H9 (cell line): Measurements from ENCODE around the gene PPP1R9A. TPM values are rescaled to one million over a fixed set of nuclear protein-coding genes. Genes with fewer than 3 reads are reported as not detected.

Experiments
- DNase-seq: peaks from one replicate; pipeline ENCODE4 v3.0.0-alpha.2; 2017
- H2AFZ ChIP-seq: one replicate; pipeline ENCODE4 v1.6.1; 2013; ENCODE audit warnings: mild to moderate bottlenecking, low read length, control low read depth, moderate library complexity
- H2AK5ac ChIP-seq: 2 replicates; pipeline ENCODE4 v1.6.1; 2013; ENCODE audit warnings: low read length, control low read depth, mixed read lengths; ENCODE audit not compliant: insufficient read length
- H2BK120ac ChIP-seq: one replicate; pipeline ENCODE4 v1.6.1; 2013; ENCODE audit warnings: low read depth, mild to moderate bottlenecking, low read length, control low read depth, inconsistent platforms; ENCODE audit not compliant: poor library complexity, severe bottlenecking
- H2BK12ac ChIP-seq: 2 replicates; pipeline ENCODE4 v1.6.1; 2013; ENCODE audit warnings: low read length, control low read depth, mixed read lengths, low read depth; ENCODE audit not compliant: insufficient read length
- H2BK15ac ChIP-seq: 2 replicates; pipeline ENCODE4 v1.6.1; 2013; ENCODE audit warnings: low read depth, low read length, control low read depth
- H2BK20ac ChIP-seq: one replicate; pipeline ENCODE4 v1.6.1; 2013; ENCODE audit warnings: low read depth, mild to moderate bottlenecking, low read length, control low read depth, inconsistent platforms; ENCODE audit not compliant: poor library complexity, severe bottlenecking
- H2BK5ac ChIP-seq: 2 replicates; pipeline ENCODE4 v1.6.1; 2013; ENCODE audit warnings: low read length, control low read depth, mixed read lengths; ENCODE audit not compliant: insufficient read length
- H3K14ac ChIP-seq: 2 replicates; pipeline ENCODE4 v1.6.1; 2013; ENCODE audit warnings: low read length, control low read depth; ENCODE audit not compliant: insufficient read depth
- H3K18ac ChIP-seq: 2 replicates; pipeline ENCODE4 v1.6.1; 2013; ENCODE audit warnings: low read depth, mild to moderate bottlenecking, mixed read lengths, low read length, control low read depth; ENCODE audit not compliant: insufficient read length
- H3K23ac ChIP-seq: 2 replicates; pipeline ENCODE4 v1.6.1; 2013; ENCODE audit warnings: low read length, control low read depth, mixed read lengths, low read depth; ENCODE audit not compliant: insufficient read length
- H3K23me2 ChIP-seq: 2 replicates; pipeline ENCODE4 v1.6.1; 2013; ENCODE audit warnings: low read depth, mild to moderate bottlenecking, mixed read lengths, low read length, control low read depth; ENCODE audit not compliant: insufficient read length, poor library complexity, severe bottlenecking
- H3K27ac ChIP-seq: 2 replicates; pipeline ENCODE4 v1.5.1; 2013; ENCODE audit warnings: low read length, control low read depth, mixed read lengths, low read depth; ENCODE audit not compliant: insufficient read length
- H3K27me3 ChIP-seq: 2 replicates; pipeline ENCODE4 v1.6.1; 2013; ENCODE audit warnings: low read length, control low read depth, inconsistent platforms; ENCODE audit not compliant: insufficient read depth
- H3K4ac ChIP-seq: 2 replicates; pipeline ENCODE4 v1.6.1; 2013; ENCODE audit warnings: low read depth, mild to moderate bottlenecking, control low read depth, inconsistent platforms, low read length, moderate library complexity
- H3K4me1 ChIP-seq: 2 replicates; pipeline ENCODE4 v1.6.1; 2013; ENCODE audit warnings: low read length, control low read depth, inconsistent platforms; ENCODE audit not compliant: insufficient read depth
- H3K4me2 ChIP-seq: 2 replicates; pipeline ENCODE4 v1.6.1; 2013; ENCODE audit warnings: low read length, control low read depth, mixed read lengths; ENCODE audit not compliant: insufficient read length, insufficient read depth
- H3K56ac ChIP-seq: 2 replicates; pipeline ENCODE4 v1.6.1; 2013; ENCODE audit warnings: low read depth, mild to moderate bottlenecking, mixed read lengths, low read length, control low read depth; ENCODE audit not compliant: insufficient read length
- H3K79me1 ChIP-seq: 2 replicates; pipeline ENCODE4 v1.6.1; 2013; ENCODE audit warnings: low read depth, mild to moderate bottlenecking, moderate library complexity, low read length, control low read depth, inconsistent platforms; ENCODE audit not compliant: insufficient read depth, poor library complexity, severe bottlenecking
- H3K79me2 ChIP-seq: 2 replicates; pipeline ENCODE4 v1.6.1; 2013; ENCODE audit warnings: low read length, control low read depth, inconsistent platforms; ENCODE audit not compliant: insufficient read depth
- H3K9ac ChIP-seq: 2 replicates; pipeline ENCODE4 v1.6.1; 2013; ENCODE audit warnings: low read length, control low read depth, mixed read lengths; ENCODE audit not compliant: insufficient read length; ENCODE audit errors: extremely low read depth
- H3K9me3 ChIP-seq: one replicate; pipeline ENCODE4 v1.6.1; 2013; ENCODE audit warnings: low read depth, low read length, inconsistent platforms; ENCODE audit not compliant: control insufficient read depth
- H3T11ph ChIP-seq: one replicate; pipeline ENCODE4 v1.6.1; 2013; ENCODE audit warnings: mild to moderate bottlenecking, low read length, control low read depth, inconsistent platforms
- H4K20me1 ChIP-seq: one replicate; pipeline ENCODE4 v1.6.1; 2013; ENCODE audit not compliant: control insufficient read depth, insufficient read length, insufficient read depth
- H4K5ac ChIP-seq: 2 replicates; pipeline ENCODE4 v1.6.1; 2013; ENCODE audit warnings: low read depth, mild to moderate bottlenecking, mixed read lengths, low read length, control low read depth; ENCODE audit not compliant: insufficient read length
- H4K8ac ChIP-seq: replicated peaks from 2 replicates; pipeline ENCODE4 v1.6.1; 2013; ENCODE audit warnings: low read length, control low read depth, mixed read lengths, low read depth; ENCODE audit not compliant: insufficient read length
- H4K91ac ChIP-seq: 2 replicates; pipeline ENCODE4 v1.6.1; 2013; ENCODE audit warnings: low read depth, mild to moderate bottlenecking, moderate library complexity, mixed read lengths, low read length, control low read depth; ENCODE audit not compliant: insufficient read length
- H3K27ac Mint-ChIP-seq, 3 experiments: 2 replicates in 2 of 3; 3 replicates in 1 of 3; pipeline ENCODE4 v1.8.0; 2020 to 2021; ENCODE audit warnings: mixed read lengths in 3 of 3, mild to moderate bottlenecking in 1 of 3, moderate library complexity in 1 of 3
- H3K27me3 Mint-ChIP-seq: 2 replicates; pipeline ENCODE4 v1.8.0; 2021; ENCODE audit warnings: low read depth, mild to moderate bottlenecking, moderate library complexity, mixed read lengths
- H3K36me3 Mint-ChIP-seq, 3 experiments: 2 replicates in 2 of 3; 3 replicates in 1 of 3; pipeline ENCODE4 v1.8.0; 2020 to 2021; ENCODE audit warnings: low read depth in 3 of 3, mixed read lengths in 3 of 3; ENCODE audit not compliant: insufficient read depth in 1 of 3
- H3K4me1 Mint-ChIP-seq, 2 experiments: 2 replicates each; pipeline ENCODE4 v1.8.0; 2020; ENCODE audit warnings: mixed read lengths in 2 of 2
- H3K4me3 Mint-ChIP-seq, 2 experiments: 2 replicates in 1 of 2; 3 replicates in 1 of 2; pipeline ENCODE4 v1.8.0; 2020 to 2021; ENCODE audit warnings: mild to moderate bottlenecking in 2 of 2, mixed read lengths in 2 of 2, moderate library complexity in 1 of 2
- H3K9me3 Mint-ChIP-seq, 2 experiments: 2 replicates in 1 of 2; 3 replicates in 1 of 2; pipeline ENCODE4 v1.8.0; 2020; ENCODE audit warnings: mild to moderate bottlenecking in 2 of 2, mixed read lengths in 2 of 2, moderate library complexity in 1 of 2
- CTCF ChIP-seq: fragments of 200-600 bp; sonication (generic); conservative IDR thresholded peaks from 3 replicates; pipeline ENCODE4 v1.8.0; 2021; ENCODE audit warnings: antibody characterized with exemption, mild to moderate bottlenecking
- WGBS: extraction: QIAGEN DNeasy Blood & Tissue Kit; methylation state at CpG from one replicate; pipeline ENCODE4 v1.1.7; 2013; ENCODE audit warnings: missing lambda C conversion rate, low lambda C conversion rate, mixed read lengths; ENCODE audit not compliant: insufficient read length; ENCODE audit errors: extremely low coverage; 5-methylcytosine and 5-hydroxymethylcytosine counted together
- total RNA-seq: library from RNA; stranded (reverse); gene quantifications from 2 replicates; pipeline ENCODE4 v1.2.1, GENCODE V29; 2021

The PPP1R9A gene
- total RNA-seq, 1 experiment from 2014 or later, result 17.0 TPM

GRCh38 chr7:95055295-95055694 lies 147.9 kb downstream of the PPP1R9A start:
- Histone ChIP-seq H4K20me1 (no peaks in the 10 kb centered on the region), H3K23ac (no peak overlapping the region), H3K79me2 (no peaks in the 10 kb centered on the region), H3K79me1 (no peaks in the 10 kb centered on the region), H2BK12ac (no peak overlapping the region), H3K27me3 (no peaks in the 10 kb centered on the region), H3K56ac (no peak overlapping the region), H3K4me2 (no peak overlapping the region), H2BK15ac (no peak overlapping the region), H3K18ac (no peak overlapping the region), H3T11ph (no peak overlapping the region), H2BK120ac (no peak overlapping the region), H2AFZ (no peak overlapping the region), H2BK20ac (no peak overlapping the region), H2BK5ac (no peak overlapping the region), H3K14ac (no peak overlapping the region), H3K4ac (no peak overlapping the region), H3K9ac (no peak overlapping the region), H4K91ac (no peak overlapping the region), H3K4me1 (no peaks in the 10 kb centered on the region; the same call in 1 of the 2 replicates), H4K8ac (no peak overlapping the region), H2AK5ac (no peak overlapping the region), H3K23me2 (no peaks in the 10 kb centered on the region), H3K27ac (no peak overlapping the region), H4K5ac (no peak overlapping the region), H3K9me3 (no peaks in the 10 kb centered on the region)
- Mint-ChIP-seq H3K9me3 (no peaks in the 10 kb centered on the region), H3K27ac (no peak overlapping the region), H3K4me1 (peaks cover 4 to 5% of the 10 kb centered on the region in 2 experiments), H3K36me3 (no peaks in the 10 kb centered on the region; a peak in 1 of 7 replicates), H3K27me3 (no peaks in the 10 kb centered on the region), H3K4me3 (no peak overlapping the region)
- TF ChIP-seq CTCF, result no peak
- no peak for DNase-seq
- WGBS, result no CpG with 5 or more reads among the region's 1 CpG
